ELF-1 (cell line): ENCODE results near the gene STUB1.

Experiments
- DNase-seq: peaks from one replicate; pipeline ENCODE4 v3.0.0-alpha.2; 2016; ENCODE audit warnings: low read depth, low spot score

Gene STUB1

DNA sequence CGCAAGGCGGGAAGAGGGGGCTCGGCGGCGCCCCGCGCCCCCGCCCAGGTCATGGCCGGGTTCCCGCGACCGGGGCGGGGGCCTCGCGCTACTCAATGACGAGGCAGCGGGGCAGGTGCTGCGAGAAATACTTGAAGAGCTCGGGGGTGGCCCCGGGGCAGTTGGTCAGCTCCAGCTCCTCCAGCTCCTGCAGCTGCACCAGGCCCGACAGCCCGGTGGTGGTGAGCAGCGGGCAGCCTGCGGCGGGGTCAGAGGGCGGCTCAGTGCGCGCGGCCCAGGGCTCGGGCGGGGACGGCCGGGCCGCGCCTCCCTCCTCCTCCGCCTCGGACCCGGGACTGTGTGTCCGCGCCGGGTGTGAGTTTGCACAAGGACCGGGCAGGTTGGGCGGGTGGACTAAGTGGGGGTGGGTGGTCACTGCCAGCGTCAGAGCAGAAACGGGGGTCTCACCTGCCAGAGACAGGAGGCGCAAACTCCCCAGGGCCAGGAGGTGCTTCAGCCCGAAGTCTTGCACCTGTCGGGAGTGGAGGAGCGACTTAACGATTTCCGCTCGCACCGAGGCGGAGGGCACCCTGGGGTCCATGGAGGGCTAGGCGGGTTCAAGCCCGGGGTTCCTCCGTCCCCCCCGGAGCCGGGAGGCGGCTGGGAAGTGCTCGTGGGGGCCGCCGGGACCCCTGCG is 14.1 kb downstream of the STUB1 start:
- peak; percentile 62 for DNase-seq

DNA sequence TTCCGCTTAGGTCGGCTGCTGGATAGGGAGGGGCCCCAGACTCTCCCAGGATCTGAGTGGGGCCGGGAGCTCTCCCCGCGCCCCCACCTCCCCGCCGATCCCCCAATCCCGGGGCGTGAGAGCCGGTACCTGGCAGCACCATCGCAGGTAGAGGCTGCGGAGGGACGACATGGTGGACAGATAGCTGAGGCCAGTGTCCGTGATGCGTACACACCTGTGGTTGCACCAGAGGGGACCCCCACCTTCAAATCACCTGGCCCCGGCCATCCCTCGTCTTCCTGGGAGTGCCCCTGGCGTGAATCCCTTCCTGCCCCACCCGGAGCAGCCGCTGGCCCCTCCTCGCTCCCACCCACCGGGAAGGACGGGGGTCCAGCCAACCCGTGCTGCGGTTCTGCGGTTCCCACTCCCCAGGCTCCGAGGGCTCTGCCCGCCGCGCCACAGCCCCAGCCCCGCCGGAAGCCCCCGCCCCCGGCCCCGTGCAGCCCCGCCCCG is 14.7 kb downstream of the STUB1 start:
- DNase-seq, result no peak

DNA sequence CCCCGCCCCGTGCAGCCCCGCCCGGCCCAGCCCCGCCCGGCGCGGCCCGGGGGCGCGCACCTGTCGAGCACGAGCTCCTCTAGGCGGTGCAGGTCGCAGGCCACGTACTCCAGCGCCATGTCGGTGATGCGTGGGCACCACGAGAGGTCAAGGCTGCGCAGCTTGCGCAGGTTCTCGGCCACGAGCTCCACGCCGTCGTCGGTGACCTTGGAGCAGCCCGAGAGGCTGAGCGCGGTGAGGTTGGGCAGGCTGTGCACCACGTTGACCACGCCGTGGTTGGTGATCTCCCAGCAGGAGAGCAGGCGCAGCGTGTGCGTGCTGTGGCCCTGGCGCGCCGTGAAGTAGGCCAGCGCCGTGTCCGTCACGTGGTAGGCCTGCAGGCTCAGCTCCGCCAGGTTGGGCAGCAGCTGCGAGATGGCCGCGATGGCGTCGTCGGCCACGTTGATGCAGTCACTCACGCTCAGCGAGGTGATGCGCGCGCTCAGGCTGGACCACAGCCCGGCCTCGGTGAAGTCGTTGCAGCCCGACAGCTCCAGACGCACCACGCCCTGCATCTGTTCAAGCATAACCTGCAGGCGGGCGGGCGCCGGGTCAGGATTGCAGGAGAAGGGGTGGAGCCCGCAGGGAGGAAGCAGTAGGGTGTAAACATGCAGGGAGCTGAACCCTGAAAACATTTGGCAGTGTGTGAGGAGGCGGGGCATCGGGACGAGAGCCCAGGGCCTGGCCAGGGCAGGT is 15.3 kb downstream of the STUB1 start:
- DNase-seq, result no peak

DNA sequence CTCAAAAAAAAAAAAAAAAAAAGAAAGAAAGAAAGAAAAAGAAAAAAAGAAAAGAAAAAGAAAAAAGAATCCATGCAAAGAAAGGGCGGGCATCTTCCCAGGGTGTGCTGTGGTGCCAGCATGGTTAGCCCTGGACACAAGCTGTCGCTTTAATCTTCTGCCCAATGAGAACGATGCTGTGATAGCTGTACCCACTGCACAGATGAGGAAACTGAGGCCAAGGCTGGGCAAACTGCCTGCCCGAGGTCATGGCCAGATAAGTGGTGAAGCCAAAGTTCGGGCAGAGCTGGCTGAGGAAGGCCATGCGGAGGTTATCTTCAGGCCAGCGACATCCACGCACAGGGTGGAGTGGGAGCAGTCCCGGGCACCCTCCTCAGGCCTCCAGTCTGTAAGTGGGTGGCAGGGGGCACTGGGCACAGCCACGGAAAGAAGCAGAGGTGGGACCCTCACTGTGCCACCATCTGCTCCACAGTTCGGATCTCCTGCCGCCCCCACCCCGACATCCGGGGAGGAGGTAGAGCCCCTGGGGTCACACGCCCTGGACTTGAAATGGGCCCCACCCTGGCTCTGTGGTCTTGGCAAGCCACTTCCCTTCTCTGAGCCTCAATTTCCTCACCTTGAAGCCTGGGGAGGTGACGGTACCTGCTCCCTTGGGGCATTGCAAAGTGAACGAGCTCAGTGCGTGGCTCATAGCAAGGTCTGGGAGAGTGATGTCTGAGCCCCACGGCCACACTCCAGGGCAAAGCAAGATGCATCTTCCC is 18.9 kb downstream of the STUB1 start:
- DNase-seq, result no peak

DNA sequence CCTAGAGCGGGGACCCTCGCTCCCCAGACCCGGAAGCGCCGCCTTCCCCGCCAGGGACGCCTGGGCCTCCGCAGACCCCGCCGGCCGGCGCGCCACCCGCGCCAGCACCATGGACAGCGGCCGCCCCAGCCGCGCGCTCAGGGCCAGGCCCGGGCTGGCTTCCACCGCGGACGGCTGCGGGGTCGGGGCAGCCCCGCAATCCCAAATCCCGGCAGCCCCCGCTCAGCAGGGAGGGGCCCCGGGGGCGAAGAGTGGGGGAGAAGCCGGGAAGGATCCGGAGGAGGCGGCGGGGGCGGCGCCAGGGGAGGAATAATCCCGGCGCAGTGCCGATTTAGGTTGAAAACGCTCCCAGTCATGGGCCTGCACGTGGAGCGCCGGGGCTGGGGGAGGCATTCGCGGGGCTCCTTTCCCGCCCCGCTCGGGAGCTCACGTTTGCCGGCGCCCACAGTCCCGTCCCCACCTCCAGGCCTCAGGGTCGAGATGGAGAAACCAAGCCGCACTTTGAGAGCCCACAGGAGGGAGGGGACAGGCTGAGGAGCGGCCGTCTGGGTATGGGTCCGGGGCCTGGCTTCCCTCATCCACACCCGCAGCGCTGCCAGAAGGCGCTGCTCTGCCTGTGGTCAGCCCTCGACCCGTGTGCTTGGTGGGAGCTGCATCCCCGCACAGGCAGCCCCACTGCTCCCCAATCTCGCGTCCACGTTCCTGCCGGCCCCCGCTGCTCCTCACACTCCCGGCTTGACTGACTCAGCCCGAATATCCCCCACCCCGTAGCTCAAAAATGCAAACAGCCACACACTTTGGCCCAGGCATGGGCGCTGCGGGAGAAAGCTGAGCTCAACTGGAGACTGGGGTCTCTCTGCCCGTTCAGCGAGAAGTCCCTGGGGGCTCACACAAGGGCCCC is 20.7 kb downstream of the STUB1 start:
- no peak for DNase-seq

DNA sequence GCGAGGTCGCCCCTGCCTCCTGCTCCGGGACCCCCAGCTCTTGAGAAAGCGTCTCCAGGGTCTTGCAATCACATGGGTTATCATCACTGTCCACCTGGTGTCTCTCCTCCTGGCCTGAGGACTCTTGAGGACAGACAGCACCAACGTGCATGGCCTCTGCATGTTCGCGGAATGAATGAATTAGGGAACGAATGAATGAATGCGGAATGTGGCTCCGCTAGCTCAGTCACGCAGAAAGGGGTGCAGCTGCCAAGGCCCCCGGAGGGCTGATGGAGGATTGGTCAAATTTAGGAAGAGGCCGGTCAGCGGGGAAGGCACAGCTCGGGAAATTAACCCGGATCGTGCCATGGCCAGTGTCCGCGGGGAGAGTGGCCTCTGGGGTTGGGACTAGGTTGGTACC is 22.1 kb downstream of the STUB1 start:
- no peak for DNase-seq

DNA sequence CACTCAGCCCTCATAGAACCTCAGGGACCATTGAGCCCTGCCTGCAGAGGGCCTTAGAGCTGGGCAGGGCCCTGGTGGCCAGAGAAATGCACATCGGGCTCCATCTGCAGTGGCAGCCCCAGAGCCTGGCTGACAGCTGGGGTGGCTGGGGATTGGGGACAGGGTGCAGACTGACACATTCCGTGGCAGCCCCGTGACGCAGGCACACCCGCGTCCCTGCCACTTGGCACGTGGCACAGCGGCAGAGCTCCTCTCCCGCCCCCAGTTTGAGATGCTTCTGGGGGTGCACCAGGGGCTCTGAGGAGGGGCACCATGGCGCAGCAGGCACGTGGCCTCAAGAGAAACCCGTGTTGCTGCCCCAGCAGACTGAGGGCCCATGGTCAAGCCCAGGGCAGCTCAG is 23.2 kb downstream of the STUB1 start:
- DNase-seq, result no peak

DNA sequence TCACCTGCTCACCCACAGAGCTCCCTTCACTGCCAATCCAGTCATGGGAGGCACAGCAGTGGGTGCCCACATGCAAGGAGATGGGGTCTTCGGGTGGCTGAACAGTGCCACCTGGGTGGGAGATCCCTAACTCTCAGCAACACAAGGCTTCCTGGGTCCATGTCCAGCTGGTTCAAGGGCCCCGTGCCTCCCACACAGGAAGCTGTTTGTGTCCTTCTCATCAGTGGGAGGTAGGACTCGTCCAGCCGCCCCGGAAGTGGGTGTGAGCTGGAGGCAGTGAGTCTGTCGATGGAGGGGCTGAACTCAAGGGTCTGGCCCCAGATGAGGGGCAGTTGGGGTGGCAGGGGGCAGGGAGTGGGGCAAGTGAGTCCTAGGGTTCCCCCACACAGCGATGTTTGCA is 23.8 kb downstream of the STUB1 start:
- DNase-seq, result no peak

DNA sequence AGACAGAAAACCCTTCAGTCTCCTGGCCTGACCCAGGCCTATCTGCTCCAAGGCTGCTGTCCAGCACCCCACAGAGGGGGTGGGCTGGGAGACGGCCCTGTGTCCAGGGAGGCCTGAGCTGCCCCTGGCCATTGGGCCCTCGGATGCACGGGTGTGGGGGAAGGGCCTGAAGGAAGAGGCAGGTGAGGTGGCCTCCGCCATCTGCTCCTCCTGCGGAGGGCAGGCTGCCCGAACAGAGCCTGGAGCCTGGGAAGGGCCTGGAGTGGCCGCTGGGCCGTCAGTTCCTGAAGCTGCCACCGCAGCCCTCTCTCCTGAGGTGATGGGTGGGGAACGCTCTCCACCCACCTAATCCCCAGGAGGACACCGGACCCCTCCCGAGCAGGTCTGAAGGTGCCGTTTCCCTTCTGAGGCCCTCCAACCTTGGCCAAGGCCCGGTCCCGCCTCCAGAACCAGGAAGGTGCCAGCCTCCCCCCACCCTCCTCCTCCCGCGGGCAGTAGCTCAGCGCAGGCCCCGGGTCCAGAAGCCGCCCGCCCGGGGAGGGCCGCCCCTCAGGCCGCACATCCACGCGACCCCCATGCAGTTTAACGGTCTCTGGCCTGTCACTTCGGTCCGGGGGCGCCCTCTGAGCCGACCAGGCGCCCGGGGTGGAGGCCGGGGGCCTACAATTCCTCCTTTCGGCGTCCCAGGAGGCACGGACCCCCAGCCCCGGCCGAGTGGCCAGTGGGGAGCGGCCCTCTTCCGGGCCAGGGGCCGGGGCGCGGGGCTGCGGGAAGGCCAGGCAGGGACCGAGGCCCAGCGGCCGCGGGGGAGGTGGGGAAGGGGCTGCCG is 24.6 kb downstream of the STUB1 start:
- no peak for DNase-seq

DNA sequence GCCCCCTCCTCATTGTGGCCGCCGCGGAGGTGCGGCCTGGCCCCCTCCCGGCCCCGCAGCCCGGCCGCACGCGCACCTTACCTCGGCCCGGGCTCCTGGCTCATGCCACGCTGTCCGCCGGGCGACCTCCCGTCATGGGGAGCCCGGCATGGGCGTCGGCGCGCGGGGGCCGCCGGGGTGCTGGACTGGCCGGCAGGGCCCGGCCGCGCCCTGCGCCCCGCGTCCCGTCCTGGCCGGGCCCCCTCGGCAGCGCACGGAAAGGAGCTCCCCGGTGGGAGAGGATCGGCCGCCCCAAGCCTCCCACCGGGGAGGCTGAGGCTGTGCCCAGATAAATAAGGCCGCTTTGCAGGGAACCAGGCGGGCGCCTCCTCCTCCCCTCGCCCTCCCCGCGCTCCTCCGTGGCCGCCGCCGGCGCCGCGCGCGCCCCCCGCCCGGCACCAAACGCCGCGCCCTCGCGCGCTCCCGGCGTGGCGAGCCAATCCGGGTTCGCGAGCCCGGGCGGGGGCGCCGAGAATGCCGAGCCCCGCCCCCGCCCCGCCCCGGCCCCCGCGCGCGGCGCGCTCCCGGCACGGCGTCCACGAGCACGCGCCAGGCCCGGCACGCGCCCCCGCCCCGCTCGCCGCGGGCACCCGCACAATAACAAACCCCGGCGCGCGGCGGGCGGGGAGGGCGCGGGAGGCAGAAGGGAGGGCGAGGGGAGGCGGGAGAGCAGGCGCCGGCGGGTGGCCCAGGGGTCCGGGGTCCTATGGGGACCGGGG is 25.4 kb downstream of the STUB1 start, which contains the start of gene FBXL16:
Gene FBXL16, minus strand, starts transcription at position 371 of the 758 bp plus-strand sequence. CDS start 8,396 bp downstream, outside the sequence.
- no peak for DNase-seq

DNA sequence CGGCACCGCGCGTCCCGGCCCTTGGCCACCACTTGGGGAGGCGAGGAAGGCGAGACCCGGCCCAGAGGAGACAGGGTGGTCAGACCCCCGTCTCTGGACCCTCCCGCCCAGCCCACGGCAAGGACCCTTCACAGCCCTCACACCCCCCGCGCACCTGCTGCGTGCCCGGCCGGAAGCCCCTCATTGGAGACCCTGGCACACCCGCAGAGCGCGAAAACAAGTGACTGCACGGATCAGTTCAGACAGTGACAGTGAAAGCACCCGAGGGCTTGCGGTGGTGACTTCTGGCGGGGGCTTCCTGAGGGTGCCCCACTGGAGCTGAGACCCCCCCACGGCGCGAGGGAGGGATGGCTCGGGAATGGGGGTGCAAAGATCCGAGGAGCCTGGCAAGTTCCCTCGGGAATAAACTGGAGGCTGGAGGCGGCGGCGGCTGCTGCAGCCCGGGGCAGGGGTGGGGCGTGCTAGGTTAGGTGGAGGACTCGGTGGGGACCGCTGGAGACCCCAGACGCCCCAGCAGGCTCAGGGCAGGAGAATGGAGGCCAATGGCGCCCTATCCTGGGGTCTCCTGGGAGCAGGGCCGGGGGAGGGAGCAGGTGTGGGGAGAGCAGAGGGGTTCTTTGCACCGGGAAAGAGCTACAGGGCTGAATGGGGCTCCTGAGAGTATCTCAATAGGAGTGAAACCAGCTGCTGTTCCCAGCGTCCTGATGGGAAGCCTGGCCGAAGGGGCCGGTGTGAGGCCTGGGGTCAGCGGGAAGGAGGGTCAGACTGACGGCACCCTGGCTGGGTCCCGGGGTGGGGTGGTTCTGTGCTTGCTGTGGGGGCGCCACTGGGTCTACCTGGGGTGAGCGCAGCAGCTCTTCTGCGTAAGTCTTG is 26.2 kb downstream of the STUB1 start:
- DNase-seq, result no peak

DNA sequence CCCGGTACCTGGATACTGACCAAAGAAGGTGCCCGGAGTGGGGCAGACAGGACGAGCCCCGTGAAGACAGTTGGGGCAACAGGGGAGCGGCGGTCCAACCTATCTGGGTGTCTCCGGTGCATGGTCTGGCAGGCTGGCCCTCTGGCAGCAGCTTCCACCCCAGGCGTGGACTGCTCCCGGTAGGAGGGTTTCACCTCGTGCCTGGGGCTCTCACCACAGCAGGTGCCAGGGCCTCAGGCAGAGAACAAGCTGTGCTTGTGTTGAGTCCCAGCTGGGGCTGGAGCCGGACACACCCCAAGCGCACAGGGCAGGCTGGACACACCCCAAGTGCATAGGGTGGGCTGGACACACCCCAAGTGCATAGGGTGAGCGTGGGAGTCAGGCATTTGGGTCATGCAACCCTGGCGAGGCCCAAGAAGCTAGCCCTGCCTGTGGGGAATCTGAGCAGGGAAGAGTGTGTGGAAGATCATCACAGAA is 26.9 kb downstream of the STUB1 start:
- DNase-seq, result no peak

DNA sequence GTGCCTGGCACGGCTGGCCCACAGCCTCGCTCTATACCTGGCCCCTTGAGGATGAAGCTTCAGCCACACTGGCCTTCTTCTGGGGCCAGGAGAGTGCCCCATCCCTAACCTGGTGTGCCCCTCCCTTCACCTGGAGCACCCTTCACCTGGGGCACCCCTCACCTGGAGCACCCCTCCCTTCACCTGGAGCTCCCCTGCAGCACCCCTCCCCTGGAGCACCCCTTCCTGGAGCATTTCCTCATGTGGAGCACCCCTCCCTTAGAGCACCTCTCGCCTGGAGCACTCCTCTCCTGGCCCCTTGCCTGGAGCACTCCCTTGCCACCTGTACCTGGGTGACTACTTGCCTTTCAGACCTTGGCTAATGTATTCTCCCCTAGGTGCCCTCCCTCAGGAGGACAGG is 27.8 kb downstream of the STUB1 start:
- DNase-seq, result no peak

DNA sequence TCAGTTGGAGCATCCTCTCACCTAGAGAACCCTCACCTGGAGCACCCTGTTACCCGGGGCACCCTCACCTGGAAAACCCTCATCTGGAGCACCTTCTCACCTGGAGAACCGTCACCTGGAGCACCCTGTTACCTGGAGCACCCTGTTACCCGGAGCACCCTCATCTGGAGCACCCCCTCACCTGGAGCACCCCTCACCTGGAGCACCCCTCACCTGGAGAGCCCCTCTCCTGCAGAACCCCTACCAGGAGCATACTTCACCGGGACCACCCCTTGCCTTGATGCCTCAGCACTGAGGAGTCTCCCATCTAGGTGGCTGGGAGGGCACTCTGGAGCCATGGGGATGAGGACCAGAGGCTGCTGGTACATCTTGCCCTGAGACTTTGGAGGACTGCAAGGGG is 28.7 kb downstream of the STUB1 start:
- no peak for DNase-seq

DNA sequence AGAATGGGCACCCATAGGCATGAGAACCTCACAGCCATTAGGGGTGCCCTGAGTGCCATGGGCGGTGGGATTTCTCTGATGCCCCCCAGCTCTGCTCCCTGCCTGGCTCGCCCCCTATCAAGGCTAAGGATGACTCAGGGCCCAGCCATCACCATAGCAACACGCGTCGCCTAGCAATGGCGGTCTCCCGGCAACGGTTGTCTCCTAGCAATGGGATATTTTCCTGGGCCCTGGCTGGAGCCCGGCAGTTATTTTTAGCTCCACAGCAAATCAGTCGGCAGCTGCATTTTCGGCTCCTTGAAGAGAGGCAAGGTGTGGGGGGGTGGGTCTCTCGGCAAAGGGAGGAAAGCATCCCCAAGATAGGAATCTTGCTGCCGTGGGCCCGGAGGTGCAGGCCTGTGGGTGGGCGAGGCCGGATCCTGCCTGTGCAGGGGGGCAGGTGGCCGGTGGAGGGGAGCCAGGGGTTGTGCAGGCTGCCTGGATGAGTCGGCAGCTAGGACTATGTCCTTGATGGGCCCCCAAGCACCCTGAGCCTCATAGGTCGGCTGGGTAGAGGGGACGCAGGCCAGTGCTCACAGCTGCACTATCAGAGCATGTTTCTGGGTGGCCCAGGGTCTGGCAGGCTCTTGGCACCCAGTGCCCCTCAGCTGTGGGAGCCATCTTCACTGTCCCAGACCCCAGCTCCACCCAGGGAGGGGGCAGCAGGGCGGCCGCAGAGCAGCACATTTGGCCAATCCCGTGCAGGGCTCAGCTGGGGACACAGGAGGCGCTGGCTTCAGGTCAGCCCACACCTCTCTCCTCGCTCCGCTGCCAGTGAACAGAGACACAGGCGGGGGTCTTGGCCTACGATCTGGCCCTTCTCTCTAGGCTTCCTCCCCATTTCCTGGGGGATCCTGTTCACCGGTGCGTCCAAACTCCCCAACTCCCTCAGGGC is 29.6 kb downstream of the STUB1 start:
- DNase-seq, result peak; percentile 89

DNA sequence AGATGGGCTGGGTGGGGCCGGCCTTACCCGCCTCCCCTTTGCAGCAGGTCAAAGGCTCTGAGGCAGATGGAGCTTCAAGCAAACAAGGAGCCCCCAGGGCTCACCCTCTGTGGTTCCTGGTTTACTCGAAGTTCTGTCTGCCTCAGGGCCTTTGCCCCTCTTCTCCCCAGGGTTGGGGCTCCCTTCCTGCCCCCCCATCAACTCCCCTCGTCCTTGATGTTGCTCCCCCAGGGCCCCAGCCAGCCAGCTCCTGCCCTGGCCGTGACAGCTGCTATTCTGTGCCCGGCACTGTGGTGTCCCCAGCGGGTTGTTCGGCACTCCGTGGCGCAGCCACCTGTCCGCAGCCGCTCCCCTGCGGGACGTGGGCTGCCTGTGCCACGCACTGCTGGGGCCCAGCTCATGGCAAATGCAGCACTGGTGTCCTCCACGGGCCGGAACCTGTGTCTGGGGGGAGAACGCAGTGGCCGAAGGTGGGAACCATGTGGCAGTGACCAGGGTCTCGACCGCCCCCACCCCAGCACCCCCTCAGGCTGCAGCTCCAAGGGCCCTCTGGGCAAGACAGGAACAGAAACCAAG is 30.4 kb downstream of the STUB1 start:
- no peak for DNase-seq

DNA sequence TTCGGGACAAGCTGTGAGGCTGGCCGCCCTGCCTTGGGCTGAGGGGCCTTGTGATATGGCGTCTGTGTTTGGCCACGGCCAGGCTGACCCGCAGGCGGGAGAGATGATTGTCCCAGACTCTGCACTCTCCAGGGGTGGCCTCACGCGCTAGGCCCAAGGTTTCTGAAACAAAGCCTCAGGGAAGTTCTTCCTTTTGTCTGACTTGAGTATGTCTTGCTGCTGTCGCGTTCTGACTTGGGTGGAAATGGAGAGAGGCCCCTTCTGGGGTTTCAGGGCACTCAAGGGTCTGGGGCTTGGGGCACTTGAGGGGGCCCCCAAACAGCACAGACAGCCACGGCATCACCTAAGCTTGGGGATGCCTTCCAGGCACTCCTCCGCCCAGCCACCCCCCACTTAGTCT is 30.9 kb downstream of the STUB1 start:
- no peak for DNase-seq
